SU-DHL-6 (cell line): ENCODE results near the gene LRRC55.

Experiments used
- CTCF ChIP-seq: fragments of 200-600 bp; sonication (generic); IDR thresholded peaks from one replicate; pipeline ENCODE4 v1.5.1; 2017; ENCODE audit warnings: antibody characterized with exemption, mild to moderate bottlenecking, low read length, moderate library complexity; ENCODE audit not compliant: insufficient read depth, poor library complexity, severe bottlenecking
- EZH2phosphoT487 ChIP-seq: fragments of 200-600 bp; sonication (generic), shearing (Covaris generic); conservative IDR thresholded peaks from 2 replicates; pipeline ENCODE4 v1.6.1; 2018; ENCODE audit warnings: mild to moderate bottlenecking, antibody characterized with exemption, low read length, moderate library complexity, mixed read lengths

GRCh38 chr11:57240007-57240406 is 58.3 kb downstream of the LRRC55 start:
- TF ChIP-seq CTCF (no peak), EZH2phosphoT487 (no peak)
